GM12878 (cell line): ENCODE measurements around the gene SSTR1. TPM values are rescaled to one million over a fixed set of nuclear protein-coding genes. Genes with fewer than 3 reads are reported as not detected.

Experiments
- ATAC-seq: fragments of 200-7000 bp; cut with Tn5 transposase; 3 replicates; pipeline ENCODE4 v1.9.1; 2020; ENCODE audit warnings: mild to moderate bottlenecking, moderate library complexity
- BruUV-seq: library from RNA; stranded (reverse); fragments of 400-500 nt; replicated peaks from 2 replicates; lab custom pipeline; 2021; lab: Mats Ljungman, UMichigan
- CTCF ChIA-PET: fragments of 300-600 bp; sonication (Branson Sonifier 250); formaldehyde crosslinking; extraction: SDS; loops from one replicate; lab custom pipeline; 2021; ENCODE audit warnings: inconsistent platforms; lab: Yijun Ruan, JAX
- POLR2A ChIA-PET: fragments of 350-600 bp; formaldehyde crosslinking; extraction: SDS; loops from one replicate; lab custom pipeline; 2021; ENCODE audit warnings: inconsistent platforms; lab: Charles Lee
- RAD21 ChIA-PET: fragments of 300-600 bp; sonication (Branson Sonifier 250); formaldehyde crosslinking; loops from one replicate; lab custom pipeline; 2023; ENCODE audit warnings: antibody characterized with exemption; ENCODE audit not compliant: unreplicated experiment; lab: Charles Lee
- SMC1A ChIA-PET: fragments of 300-600 bp; sonication (Branson Sonifier 250); formaldehyde crosslinking; loops from one replicate; lab custom pipeline; 2023; ENCODE audit not compliant: unreplicated experiment, uncharacterized antibody; lab: Charles Lee
- DNase-seq: peaks from one replicate; pipeline ENCODE4 v3.0.0-alpha.2; 2011; ENCODE audit warnings: low read depth, low spot score
- FAIRE-seq: peaks from 3 replicates; lab custom pipeline; 2011; peaks lifted over from hg19 to GRCh38; lab: Jason Lieb, UNC
- H2AFZ ChIP-seq: 2 replicates; pipeline ENCODE4 v1.6.0; 2011; ENCODE audit warnings: low read depth, low read length, control low read depth; ENCODE audit not compliant: control insufficient read depth
- H3K27ac ChIP-seq: 2 replicates; pipeline ENCODE4 v1.5.1; 2011; ENCODE audit warnings: control low read depth; ENCODE audit not compliant: control insufficient read depth, insufficient read depth
- H3K27me3 ChIP-seq, 2 experiments: replicated peaks in 1 of 2; 2 replicates each; pipeline versions ENCODE4 v1.6.0 to v1.6.1; 2011; ENCODE audit warnings: low read length in 1 of 2; ENCODE audit not compliant: control insufficient read depth in 2 of 2, insufficient read depth in 2 of 2
- H3K36me3 ChIP-seq, 2 experiments: 2 replicates each; pipeline ENCODE4 v1.5.1; 2011; ENCODE audit warnings: low read length in 1 of 2; ENCODE audit not compliant: control insufficient read depth in 2 of 2, insufficient read depth in 2 of 2
- H3K4me1 ChIP-seq: 2 replicates; pipeline ENCODE4 v1.6.1; 2011; ENCODE audit warnings: mild to moderate bottlenecking, low read length, moderate library complexity, mixed read lengths; ENCODE audit not compliant: control insufficient read depth, insufficient read depth
- H3K4me2 ChIP-seq: 2 replicates; pipeline ENCODE4 v1.6.0; 2011; ENCODE audit warnings: control low read depth; ENCODE audit not compliant: control insufficient read depth, insufficient read depth
- H3K4me3 ChIP-seq: fragments of 200-600 bp; sonication (generic); 2 replicates; pipeline ENCODE4 v1.5.1; 2016
- H3K79me2 ChIP-seq: 2 replicates; pipeline ENCODE4 v1.6.0; 2011; ENCODE audit warnings: low read length; ENCODE audit not compliant: control insufficient read depth, insufficient read depth
- H3K9ac ChIP-seq: 2 replicates; pipeline ENCODE4 v1.8.0; 2011; ENCODE audit warnings: low read length, control low read depth, mixed read lengths; ENCODE audit not compliant: control insufficient read depth, insufficient read depth
- H3K9me3 ChIP-seq: replicated peaks from 3 replicates; pipeline ENCODE4 v1.5.1; 2011; ENCODE audit warnings: mild to moderate bottlenecking, low read length; ENCODE audit not compliant: control insufficient read depth, insufficient read depth
- H4K20me1 ChIP-seq: 2 replicates; pipeline ENCODE4 v1.6.0; 2011; ENCODE audit not compliant: control insufficient read depth, insufficient read depth
- DPF2 ChIP-seq: fragments of 450-650 bp; IDR thresholded peaks from 2 replicates; pipeline ENCODE4 v1.6.1; 2017; ENCODE audit warnings: mild to moderate bottlenecking
- MYB ChIP-seq: fragments of 150-350 bp; IDR thresholded peaks from 2 replicates; pipeline ENCODE4 v1.6.1; 2014; ENCODE audit warnings: mild to moderate bottlenecking, low read depth, low read length, borderline replicate concordance
- NRF1 ChIP-seq: conservative IDR thresholded peaks from 2 replicates; pipeline ENCODE4 v1.6.1; 2011; ENCODE audit warnings: mild to moderate bottlenecking, low read depth, low read length, improper control_type of control experiment
- RELA ChIP-seq: fragments of 450-650 bp; IDR thresholded peaks from 2 replicates; pipeline ENCODE4 v1.8.0; 2014; ENCODE audit warnings: borderline replicate concordance; ENCODE audit not compliant: partially characterized antibody
- RUNX3 ChIP-seq: IDR thresholded peaks from 2 replicates; pipeline ENCODE4 v1.6.1; 2012; ENCODE audit warnings: low read length, inconsistent platforms
- TARDBP ChIP-seq: IDR thresholded peaks from 2 replicates; pipeline ENCODE4 v1.6.1; 2016; ENCODE audit warnings: borderline replicate concordance
- ZNF207 ChIP-seq: fragments of 450-650 bp; IDR thresholded peaks from 2 replicates; pipeline ENCODE4 v1.6.1; 2014; ENCODE audit warnings: antibody characterized with exemption, mild to moderate bottlenecking, borderline replicate concordance
- WGBS: methylation state at CpG from one replicate; pipeline ENCODE4 v1.1.6; 2016; ENCODE audit warnings: low lambda C conversion rate; ENCODE audit not compliant: insufficient replicate concordance, insufficient coverage; ENCODE audit errors: missing lambda C conversion rate; 5-methylcytosine and 5-hydroxymethylcytosine counted together
- in situ Hi-C: fragments of 300-500 bp; cut with MboI; formaldehyde crosslinking; loops from 9 replicates; pipeline ENCODE4 v1.14.3; 2018; ENCODE audit warnings: mixed read lengths
- intact Hi-C: fragments of 100-400 bp; cut with micrococcal nuclease; formaldehyde crosslinking; loops from one replicate; pipeline ENCODE4 v1.14.2; 2022; ENCODE audit not compliant: unreplicated experiment
- polyA plus RNA-seq, 11 experiments: library from polyadenylated mRNA; depleted of rRNA in 4 of 11; unstranded in 6 of 11; stranded (reverse) in 5 of 11; fragments of >200 nt; fragmentation: Nextera tagmentation in 4 of 11; fragmentation: Illumina TruSeq in 1 of 11; extraction: Ambion mirVana in 4 of 11; extraction: Trizol in 1 of 11; gene quantifications; 1 replicate in 1 of 11; 2 replicates in 10 of 11; pipeline versions ENCODE4 v1.2.1 to v1.2.3, GENCODE V29; 2011 to 2016; ENCODE audit warnings: inconsistent platforms in 2 of 11, missing spikeins in 2 of 11, low read depth in 1 of 11
- total RNA-seq, 4 experiments: library from RNA; depleted of rRNA in 3 of 4; stranded (reverse); fragments of >200 nt in 3 of 4; fragmentation: Illumina TruSeq in 1 of 4; extraction: Trizol in 1 of 4; gene quantifications; 2 replicates each; pipeline versions ENCODE4 v1.2.1 to v1.2.3, GENCODE V29; 2013 to 2021

SSTR1 gene
- total and polyA plus RNA-seq, 10 of the 15 experiments (the other 5 are each of a cell fraction or from before 2014, with no cell fraction given), result 0.01 to 0.05 TPM; not detected in 8

GRCh38 chr14:38204719-38205115, 3.0 kb upstream of the SSTR1 start:
- H3K36me3 ChIP-seq, result no peaks in the 10 kb centered on the region
- no peak overlapping the region for H3K4me2 ChIP-seq
- DNase-seq, result no peak
- H3K9me3 ChIP-seq, result no peaks in the 10 kb centered on the region; the same call in 2 of the 3 replicates
- no peaks in the 10 kb centered on the region for H3K27me3 ChIP-seq
- H3K4me1 ChIP-seq, result no peaks in the 10 kb centered on the region
- no peak for FAIRE-seq
- TF ChIP-seq NRF1, result no peak
- no peak for TF ChIP-seq ZNF207
- no peak for TF ChIP-seq TARDBP
- TF ChIP-seq MYB, result no peak
- BruUV-seq, result no TSS peak
- no peaks in the 10 kb centered on the region for H3K79me2 ChIP-seq
- RAD21 ChIA-PET, result no interaction called here
- in situ Hi-C loops (no loop called here), intact Hi-C loops (no loop called here)
- CTCF ChIA-PET, result no interaction called here
- no peak overlapping the region for H3K9ac ChIP-seq
- no peaks in the 10 kb centered on the region for H4K20me1 ChIP-seq
- SMC1A ChIA-PET, result no interaction called here
- H3K27ac ChIP-seq, result no peak overlapping the region
- H2AFZ ChIP-seq, result no peak overlapping the region
- H3K4me3 ChIP-seq, result no peak overlapping the region
- POLR2A ChIA-PET, result no interaction called here
- no peak for ATAC-seq

GRCh38 chr14:38205119-38205813, 2.4 kb upstream of the SSTR1 start:
- no peak overlapping the region for H3K27ac ChIP-seq
- H3K4me1 ChIP-seq, result no peaks in the 10 kb centered on the region
- 9% methylated on average over 5 of the region's 5 CpGs for WGBS
- ATAC-seq, result no peak
- H3K4me2 ChIP-seq, result no peak overlapping the region
- POLR2A ChIA-PET, result no interaction called here
- H3K4me3 ChIP-seq, result no peak overlapping the region
- CTCF ChIA-PET, result no interaction called here
- DNase-seq, result no peak
- H2AFZ ChIP-seq, result no peak overlapping the region
- H3K9ac ChIP-seq, result no peak overlapping the region
- H3K9me3 ChIP-seq, result no peaks in the 10 kb centered on the region; the same call in 2 of the 3 replicates
- SMC1A ChIA-PET, result no interaction called here
- H3K36me3 ChIP-seq, result no peaks in the 10 kb centered on the region
- TF ChIP-seq RUNX3 (no peak), RELA (no peak), DPF2 (no peak)
- TF ChIP-seq, all 136 proteins: peak for 0
- H3K79me2 ChIP-seq, result no peaks in the 10 kb centered on the region
- intact Hi-C loops, result no loop called here
- no peaks in the 10 kb centered on the region for H4K20me1 ChIP-seq
- FAIRE-seq, result no peak
- H3K27me3 ChIP-seq, result no peaks in the 10 kb centered on the region
- BruUV-seq, result no TSS peak
- in situ Hi-C loops, result no loop called here
- RAD21 ChIA-PET, result no interaction called here
